Erythroblast (primary cell): ENCODE results near the gene TTLL5.

Experiments used
- GATA1 ChIP-seq: IDR thresholded peaks from 2 replicates; pipeline ENCODE4 v1.6.1; 2011; ENCODE audit warnings: low read depth, mild to moderate bottlenecking, control low read depth, low read length, moderate library complexity
- POLR2A ChIP-seq: IDR thresholded peaks from 2 replicates; pipeline ENCODE4 v1.6.1; 2011; ENCODE audit warnings: mild to moderate bottlenecking, low read length

- TF ChIP-seq POLR2A (no peak), GATA1 (no peak)
These were observed 139.7 kb downstream of the TTLL5 start for GRCh38 chr14:75800792-75801191.
